Stimulated activated CD4-positive, alpha-beta T cell treated with anti-CD3 and anti-CD28 coated beads, Interleukin-12 subunit alpha, Interleukin-12 subunit beta, amount 100 ng/mL, for 4 hours (primary cell): Measurements from ENCODE around the gene WDHD1.
"Not testable (repeated sequence)": the region's sequence is repeated elsewhere in the genome, so short reads cannot be mapped to it uniquely, and the experiment has no call there.

Experiments used
- DNase-seq: peaks from one replicate; pipeline ENCODE4 v3.0.0-alpha.2; 2020

Gene WDHD1, protein sequence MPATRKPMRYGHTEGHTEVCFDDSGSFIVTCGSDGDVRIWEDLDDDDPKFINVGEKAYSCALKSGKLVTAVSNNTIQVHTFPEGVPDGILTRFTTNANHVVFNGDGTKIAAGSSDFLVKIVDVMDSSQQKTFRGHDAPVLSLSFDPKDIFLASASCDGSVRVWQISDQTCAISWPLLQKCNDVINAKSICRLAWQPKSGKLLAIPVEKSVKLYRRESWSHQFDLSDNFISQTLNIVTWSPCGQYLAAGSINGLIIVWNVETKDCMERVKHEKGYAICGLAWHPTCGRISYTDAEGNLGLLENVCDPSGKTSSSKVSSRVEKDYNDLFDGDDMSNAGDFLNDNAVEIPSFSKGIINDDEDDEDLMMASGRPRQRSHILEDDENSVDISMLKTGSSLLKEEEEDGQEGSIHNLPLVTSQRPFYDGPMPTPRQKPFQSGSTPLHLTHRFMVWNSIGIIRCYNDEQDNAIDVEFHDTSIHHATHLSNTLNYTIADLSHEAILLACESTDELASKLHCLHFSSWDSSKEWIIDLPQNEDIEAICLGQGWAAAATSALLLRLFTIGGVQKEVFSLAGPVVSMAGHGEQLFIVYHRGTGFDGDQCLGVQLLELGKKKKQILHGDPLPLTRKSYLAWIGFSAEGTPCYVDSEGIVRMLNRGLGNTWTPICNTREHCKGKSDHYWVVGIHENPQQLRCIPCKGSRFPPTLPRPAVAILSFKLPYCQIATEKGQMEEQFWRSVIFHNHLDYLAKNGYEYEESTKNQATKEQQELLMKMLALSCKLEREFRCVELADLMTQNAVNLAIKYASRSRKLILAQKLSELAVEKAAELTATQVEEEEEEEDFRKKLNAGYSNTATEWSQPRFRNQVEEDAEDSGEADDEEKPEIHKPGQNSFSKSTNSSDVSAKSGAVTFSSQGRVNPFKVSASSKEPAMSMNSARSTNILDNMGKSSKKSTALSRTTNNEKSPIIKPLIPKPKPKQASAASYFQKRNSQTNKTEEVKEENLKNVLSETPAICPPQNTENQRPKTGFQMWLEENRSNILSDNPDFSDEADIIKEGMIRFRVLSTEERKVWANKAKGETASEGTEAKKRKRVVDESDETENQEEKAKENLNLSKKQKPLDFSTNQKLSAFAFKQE

GRCh38 chr14:55026793-55027561 is at the start of gene WDHD1, which contains the start of gene SOCS4:
WDHD1 (minus strand) TSS chr14:55027099; CDS start chr14:55026787, 312 bp downstream.
SOCS4 (plus strand) TSS chr14:55027236; CDS start chr14:55043042, 15,806 bp downstream.
- peak; percentile 98 for DNase-seq

GRCh38 chr14:55075628-55076175 is 48.8 kb upstream of the WDHD1 start:
- DNase-seq, result no peak

DNA sequence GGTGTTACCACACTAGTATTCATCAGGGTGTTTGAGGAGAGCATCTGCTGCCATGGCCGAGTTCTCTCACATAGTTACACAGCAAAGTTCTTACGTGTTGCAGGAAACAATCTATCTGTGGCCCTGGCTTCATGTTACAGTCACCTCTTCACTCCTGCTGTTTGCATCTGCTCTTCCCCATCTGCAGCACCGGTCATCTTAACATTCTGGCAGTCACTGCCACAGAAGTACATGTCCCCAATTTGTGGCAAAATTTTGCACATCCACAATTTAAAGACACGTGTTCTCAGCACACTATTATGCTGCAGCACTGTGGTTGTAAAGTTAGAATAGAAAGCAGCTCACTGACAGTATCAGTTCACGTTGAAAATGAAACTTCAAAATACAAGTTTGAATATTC is 47.8 kb upstream of the WDHD1 start:
- no peak for DNase-seq

- DNase-seq, result no peak
These were observed 47.0 kb upstream of the WDHD1 start for GRCh38 chr14:55073856-55074255.

GRCh38 chr14:55071870-55072640 is 45.2 kb upstream of the WDHD1 start:
- no peak for DNase-seq

DNA sequence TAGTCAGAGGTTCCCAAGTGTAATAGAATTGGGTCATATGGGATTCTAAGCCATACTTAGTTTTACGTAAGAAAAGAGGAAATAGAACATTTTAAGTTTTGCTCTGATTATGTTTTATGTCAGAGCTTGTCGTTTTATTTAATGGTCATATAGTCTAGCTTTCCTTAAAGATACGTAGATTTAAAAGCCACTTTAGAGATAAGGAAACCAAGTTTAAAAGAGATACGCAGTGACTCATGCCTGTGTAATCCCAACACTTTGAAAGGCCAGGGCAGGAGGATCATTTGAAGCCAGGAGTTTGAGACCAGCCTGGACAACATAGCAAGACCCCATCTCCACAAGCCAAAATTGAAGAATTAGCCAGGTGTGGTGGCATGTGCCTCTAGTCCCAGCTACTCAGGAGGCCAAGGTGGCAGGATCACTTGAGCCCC is 44.1 kb upstream of the WDHD1 start:
- no peak for DNase-seq

GRCh38 chr14:55066223-55066622 is 39.3 kb upstream of the WDHD1 start:
- DNase-seq, result no peak

- no peak for DNase-seq
These were observed 38.5 kb upstream of the WDHD1 start for GRCh38 chr14:55065411-55065810.

GRCh38 chr14:55064896-55065295 is 38.0 kb upstream of the WDHD1 start:
- DNase-seq, result not testable (repeated sequence)

DNA sequence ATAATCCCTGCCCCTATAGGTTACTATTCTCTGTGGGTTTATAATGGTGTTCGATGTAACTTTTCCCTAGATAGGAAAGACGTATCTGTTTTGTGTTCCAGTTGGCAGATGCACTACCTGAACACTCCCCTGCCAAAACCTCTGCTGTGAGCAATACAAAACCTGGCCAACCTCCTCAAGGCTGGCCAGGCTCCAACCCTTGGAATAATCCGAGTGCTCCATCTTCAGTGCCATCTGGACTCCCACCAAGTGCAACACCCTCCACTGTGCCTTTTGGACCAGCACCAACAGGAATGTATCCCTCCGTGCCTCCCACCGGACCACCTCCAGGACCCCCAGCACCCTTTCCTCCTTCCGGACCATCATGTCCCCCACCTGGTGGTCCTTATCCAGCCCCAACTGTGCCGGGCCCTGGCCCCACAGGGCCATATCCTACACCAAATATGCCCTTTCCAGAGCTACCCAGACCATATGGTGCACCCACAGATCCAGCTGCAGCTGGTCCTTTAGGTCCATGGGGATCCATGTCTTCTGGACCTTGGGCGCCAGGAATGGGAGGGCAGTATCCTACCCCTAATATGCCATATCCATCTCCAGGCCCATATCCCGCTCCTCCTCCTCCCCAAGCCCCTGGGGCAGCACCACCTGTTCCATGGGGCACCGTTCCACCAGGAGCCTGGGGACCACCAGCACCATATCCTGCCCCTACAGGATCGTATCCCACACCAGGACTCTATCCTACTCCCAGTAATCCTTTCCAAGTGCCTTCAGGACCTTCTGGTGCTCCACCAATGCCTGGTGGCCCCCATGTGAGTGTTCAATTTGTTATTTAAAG is 35.8 kb upstream of the WDHD1 start:
- no peak for DNase-seq

DNA sequence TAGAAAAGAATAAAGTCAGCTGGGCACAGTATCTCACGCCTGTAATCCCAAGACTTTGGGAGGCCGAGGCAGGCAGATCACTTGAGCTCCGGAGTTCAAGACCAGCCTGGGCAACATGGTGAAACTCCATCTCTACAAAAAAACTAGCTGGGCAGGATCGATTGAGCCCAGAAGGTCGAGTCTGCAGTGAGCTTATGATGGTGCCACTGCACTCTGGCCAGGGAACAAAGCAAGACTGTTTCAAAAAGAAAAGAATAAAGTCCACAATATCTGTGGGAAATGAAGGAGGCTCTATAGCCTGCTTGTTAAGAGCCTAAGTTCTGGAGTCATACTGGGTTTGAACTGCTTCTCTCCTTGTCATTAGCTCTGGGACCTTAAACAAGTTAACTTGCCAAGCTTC is 32.4 kb upstream of the WDHD1 start:
- DNase-seq, result no peak

- no peak for DNase-seq
These were observed 31.0 kb upstream of the WDHD1 start for GRCh38 chr14:55057919-55058318.

GRCh38 chr14:55054098-55054497 is 27.2 kb upstream of the WDHD1 start:
- DNase-seq, result no peak

DNA sequence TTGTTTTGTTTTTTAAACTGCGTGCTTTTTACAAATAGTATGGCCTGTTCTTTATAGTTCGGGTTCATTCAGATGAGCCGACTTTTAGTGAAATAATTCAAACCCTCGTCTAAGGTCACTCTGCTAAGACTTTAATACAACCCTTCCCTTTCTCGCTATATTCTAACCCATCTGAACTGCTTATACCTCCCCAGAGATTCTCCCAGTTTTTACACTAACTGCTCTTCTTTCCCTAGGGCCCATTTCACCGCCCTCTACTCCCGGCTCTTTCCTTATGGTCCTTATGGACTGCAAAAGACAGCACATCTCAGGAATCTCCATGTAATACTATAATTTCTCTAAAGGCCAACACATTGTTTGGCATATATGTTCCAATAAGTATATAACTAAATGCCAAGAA is 26.6 kb upstream of the WDHD1 start:
- no peak for DNase-seq

DNA sequence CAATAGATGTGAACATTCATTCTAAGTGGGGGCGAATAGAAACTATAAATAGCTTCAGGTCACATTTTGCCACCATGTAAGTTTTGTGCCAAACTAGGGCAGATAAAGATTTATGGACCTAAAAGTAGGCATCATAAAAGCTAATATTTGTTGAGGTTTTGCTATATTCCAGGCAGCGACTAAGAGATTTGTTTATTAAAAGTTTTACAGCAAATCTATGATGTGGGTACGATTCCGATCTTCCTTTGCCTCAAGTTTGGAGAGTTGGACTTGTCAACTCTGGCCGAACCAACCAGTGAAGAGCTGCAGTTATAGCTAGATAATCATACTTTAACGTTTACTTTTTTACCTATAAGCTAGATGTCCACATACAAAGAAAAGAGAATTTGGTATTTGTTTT is 26.1 kb upstream of the WDHD1 start:
- DNase-seq, result no peak

GRCh38 chr14:55052269-55052930 is 25.5 kb upstream of the WDHD1 start:
- no peak for DNase-seq

GRCh38 chr14:55051423-55052268 is 24.7 kb upstream of the WDHD1 start, which contains the start of gene MAPK1IP1L:
MAPK1IP1L (plus strand) TSS chr14:55051647; CDS start chr14:55061684, 10,037 bp downstream.
- peak; percentile 86 for DNase-seq

GRCh38 chr14:55051165-55051422 is 24.2 kb upstream of the WDHD1 start:
- DNase-seq, result no peak

GRCh38 chr14:55048900-55049436 is 22.1 kb upstream of the WDHD1 start:
- DNase-seq, result no peak
